ENCODE data around the gene MCF2L. TPM values are rescaled to one million over a fixed set of nuclear protein-coding genes. Genes with fewer than 3 reads are reported as not detected.

Gene MCF2L
- total and polyA plus RNA-seq, 2 experiments from 2014 or later, result 4.8 to 25.6 TPM

DNA sequence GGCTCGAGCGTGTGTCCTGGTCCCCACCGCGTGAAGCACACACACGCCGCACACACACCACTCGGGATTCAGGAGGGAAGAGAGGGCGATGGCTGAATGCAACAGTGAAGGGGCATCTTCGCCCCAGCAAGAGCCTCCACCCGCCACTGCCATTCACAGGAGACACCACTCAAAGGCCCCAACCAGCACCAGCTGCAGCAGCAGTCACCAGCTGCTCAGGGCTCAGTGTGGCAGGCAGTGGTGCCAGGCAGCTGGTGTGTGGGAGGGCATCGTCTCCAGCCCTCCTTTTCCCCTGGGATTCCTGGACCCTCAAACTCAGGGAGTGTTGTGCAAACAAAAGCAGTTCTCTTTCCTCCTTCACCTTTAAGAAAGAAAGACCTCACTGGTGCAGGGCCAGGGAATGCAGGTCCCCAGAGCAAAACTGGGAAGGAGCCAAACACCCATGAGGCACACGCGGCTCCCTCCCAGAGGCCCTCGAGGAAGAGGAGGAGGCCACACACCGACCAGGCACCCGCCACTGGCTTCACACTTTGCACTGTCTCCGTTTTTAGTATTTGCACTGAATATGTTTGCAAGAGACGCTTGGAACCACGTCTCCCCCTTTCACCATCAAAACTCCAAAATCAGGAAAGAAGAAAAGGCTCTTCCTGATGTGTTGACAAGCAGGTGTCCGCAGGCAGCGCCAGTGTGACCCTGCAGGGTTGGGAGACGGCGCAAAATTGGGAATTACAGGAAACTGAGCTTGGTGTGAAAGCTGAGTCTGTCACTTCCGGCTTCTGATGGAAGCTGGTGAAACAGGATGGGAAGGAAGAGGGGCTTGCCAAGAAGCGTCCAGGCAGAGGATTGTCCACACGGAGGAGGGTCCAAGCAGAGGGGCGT, 110.1 kb downstream of the MCF2L start:
- peaks cover 10% of the 10 kb centered on the region for H3K27me3 Mint-ChIP-seq (ENCODE audit: insufficient read depth, low read depth, poor library complexity)
- no peak overlapping the region for H3K4me2 ChIP-seq
- ATAC-seq (no peak), DNase-seq (ENCODE audit: low spot score) (no peak)
- no peaks in the 10 kb centered on the region for H3K4me1 ChIP-seq (ENCODE audit: insufficient read depth)
- H2AFZ ChIP-seq, result no peak overlapping the region
- no peaks in the 10 kb centered on the region for H4K20me1 ChIP-seq (replicated peaks; ENCODE audit: insufficient read depth)
- H3K9me3 Mint-ChIP-seq, result no peaks in the 10 kb centered on the region
- peaks cover 5% of the 10 kb centered on the region; the same call in 2 of the 3 replicates for H3K36me3 Mint-ChIP-seq (ENCODE audit: low read depth)
- H3K4me3 Mint-ChIP-seq, result no peak overlapping the region
- H3K27me3 ChIP-seq (ENCODE audit: insufficient read depth), result no peaks in the 10 kb centered on the region
- H3K36me3 ChIP-seq (ENCODE audit: insufficient read depth), result no peaks in the 10 kb centered on the region
- TF ChIP-seq, protein P1, sequence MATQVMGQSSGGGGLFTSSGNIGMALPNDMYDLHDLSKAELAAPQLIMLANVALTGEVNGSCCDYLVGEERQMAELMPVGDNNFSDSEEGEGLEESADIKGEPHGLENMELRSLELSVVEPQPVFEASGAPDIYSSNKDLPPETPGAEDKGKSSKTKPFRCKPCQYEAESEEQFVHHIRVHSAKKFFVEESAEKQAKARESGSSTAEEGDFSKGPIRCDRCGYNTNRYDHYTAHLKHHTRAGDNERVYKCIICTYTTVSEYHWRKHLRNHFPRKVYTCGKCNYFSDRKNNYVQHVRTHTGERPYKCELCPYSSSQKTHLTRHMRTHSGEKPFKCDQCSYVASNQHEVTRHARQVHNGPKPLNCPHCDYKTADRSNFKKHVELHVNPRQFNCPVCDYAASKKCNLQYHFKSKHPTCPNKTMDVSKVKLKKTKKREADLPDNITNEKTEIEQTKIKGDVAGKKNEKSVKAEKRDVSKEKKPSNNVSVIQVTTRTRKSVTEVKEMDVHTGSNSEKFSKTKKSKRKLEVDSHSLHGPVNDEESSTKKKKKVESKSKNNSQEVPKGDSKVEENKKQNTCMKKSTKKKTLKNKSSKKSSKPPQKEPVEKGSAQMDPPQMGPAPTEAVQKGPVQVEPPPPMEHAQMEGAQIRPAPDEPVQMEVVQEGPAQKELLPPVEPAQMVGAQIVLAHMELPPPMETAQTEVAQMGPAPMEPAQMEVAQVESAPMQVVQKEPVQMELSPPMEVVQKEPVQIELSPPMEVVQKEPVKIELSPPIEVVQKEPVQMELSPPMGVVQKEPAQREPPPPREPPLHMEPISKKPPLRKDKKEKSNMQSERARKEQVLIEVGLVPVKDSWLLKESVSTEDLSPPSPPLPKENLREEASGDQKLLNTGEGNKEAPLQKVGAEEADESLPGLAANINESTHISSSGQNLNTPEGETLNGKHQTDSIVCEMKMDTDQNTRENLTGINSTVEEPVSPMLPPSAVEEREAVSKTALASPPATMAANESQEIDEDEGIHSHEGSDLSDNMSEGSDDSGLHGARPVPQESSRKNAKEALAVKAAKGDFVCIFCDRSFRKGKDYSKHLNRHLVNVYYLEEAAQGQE (IDR thresholded peaks at IDR 0.05; ENCODE audit: unreplicated experiment), result no peak
- TF ChIP-seq, protein P2, sequence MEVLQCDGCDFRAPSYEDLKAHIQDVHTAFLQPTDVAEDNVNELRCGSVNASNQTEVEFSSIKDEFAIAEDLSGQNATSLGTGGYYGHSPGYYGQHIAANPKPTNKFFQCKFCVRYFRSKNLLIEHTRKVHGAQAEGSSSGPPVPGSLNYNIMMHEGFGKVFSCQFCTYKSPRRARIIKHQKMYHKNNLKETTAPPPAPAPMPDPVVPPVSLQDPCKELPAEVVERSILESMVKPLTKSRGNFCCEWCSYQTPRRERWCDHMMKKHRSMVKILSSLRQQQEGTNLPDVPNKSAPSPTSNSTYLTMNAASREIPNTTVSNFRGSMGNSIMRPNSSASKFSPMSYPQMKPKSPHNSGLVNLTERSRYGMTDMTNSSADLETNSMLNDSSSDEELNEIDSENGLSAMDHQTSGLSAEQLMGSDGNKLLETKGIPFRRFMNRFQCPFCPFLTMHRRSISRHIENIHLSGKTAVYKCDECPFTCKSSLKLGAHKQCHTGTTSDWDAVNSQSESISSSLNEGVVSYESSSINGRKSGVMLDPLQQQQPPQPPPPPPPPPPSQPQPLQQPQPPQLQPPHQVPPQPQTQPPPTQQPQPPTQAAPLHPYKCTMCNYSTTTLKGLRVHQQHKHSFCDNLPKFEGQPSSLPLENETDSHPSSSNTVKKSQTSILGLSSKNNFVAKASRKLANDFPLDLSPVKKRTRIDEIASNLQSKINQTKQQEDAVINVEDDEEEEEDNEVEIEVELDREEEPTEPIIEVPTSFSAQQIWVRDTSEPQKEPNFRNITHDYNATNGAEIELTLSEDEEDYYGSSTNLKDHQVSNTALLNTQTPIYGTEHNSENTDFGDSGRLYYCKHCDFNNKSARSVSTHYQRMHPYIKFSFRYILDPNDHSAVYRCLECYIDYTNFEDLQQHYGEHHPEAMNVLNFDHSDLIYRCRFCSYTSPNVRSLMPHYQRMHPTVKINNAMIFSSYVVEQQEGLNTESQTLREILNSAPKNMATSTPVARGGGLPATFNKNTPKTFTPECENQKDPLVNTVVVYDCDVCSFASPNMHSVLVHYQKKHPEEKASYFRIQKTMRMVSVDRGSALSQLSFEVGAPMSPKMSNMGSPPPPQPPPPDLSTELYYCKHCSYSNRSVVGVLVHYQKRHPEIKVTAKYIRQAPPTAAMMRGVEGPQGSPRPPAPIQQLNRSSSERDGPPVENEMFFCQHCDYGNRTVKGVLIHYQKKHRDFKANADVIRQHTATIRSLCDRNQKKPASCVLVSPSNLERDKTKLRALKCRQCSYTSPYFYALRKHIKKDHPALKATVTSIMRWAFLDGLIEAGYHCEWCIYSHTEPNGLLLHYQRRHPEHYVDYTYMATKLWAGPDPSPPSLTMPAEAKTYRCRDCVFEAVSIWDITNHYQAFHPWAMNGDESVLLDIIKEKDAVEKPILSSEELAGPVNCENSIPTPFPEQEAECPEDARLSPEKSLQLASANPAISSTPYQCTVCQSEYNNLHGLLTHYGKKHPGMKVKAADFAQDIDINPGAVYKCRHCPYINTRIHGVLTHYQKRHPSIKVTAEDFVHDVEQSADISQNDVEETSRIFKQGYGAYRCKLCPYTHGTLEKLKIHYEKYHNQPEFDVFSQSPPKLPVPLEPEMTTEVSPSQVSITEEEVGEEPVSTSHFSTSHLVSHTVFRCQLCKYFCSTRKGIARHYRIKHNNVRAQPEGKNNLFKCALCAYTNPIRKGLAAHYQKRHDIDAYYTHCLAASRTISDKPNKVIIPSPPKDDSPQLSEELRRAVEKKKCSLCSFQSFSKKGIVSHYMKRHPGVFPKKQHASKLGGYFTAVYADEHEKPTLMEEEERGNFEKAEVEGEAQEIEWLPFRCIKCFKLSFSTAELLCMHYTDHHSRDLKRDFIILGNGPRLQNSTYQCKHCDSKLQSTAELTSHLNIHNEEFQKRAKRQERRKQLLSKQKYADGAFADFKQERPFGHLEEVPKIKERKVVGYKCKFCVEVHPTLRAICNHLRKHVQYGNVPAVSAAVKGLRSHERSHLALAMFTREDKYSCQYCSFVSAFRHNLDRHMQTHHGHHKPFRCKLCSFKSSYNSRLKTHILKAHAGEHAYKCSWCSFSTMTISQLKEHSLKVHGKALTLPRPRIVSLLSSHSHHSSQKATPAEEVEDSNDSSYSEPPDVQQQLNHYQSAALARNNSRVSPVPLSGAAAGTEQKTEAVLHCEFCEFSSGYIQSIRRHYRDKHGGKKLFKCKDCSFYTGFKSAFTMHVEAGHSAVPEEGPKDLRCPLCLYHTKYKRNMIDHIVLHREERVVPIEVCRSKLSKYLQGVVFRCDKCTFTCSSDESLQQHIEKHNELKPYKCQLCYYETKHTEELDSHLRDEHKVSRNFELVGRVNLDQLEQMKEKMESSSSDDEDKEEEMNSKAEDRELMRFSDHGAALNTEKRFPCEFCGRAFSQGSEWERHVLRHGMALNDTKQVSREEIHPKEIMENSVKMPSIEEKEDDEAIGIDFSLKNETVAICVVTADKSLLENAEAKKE (CRISPR knock-in tag; IDR thresholded peaks at IDR 0.05), result no peak
- TF ChIP-seq STAT1 (IDR thresholded peaks at IDR 0.05; ENCODE audit: unreplicated experiment) (no peak), EZH2phosphoT487 (IDR thresholded peaks at IDR 0.05; ENCODE audit: unreplicated experiment) (no peak), POLR2AphosphoS5 (IDR thresholded peaks at IDR 0.05; ENCODE audit: low read depth) (no peak), ZNF114 (CRISPR knock-in tag; IDR thresholded peaks at IDR 0.05) (no peak), NANOG (IDR thresholded peaks at IDR 0.05; ENCODE audit: borderline replicate concordance) (no peak), CREB1 (CRISPR knock-in tag; IDR thresholded peaks at IDR 0.05; ENCODE audit: low read depth) (no peak), ZNF331 (CRISPR knock-in tag; IDR thresholded peaks at IDR 0.05; ENCODE audit: low read depth) (no peak), JUNB (IDR thresholded peaks at IDR 0.05; ENCODE audit: unreplicated experiment) (no peak)
- TF ChIP-seq, protein P3, sequence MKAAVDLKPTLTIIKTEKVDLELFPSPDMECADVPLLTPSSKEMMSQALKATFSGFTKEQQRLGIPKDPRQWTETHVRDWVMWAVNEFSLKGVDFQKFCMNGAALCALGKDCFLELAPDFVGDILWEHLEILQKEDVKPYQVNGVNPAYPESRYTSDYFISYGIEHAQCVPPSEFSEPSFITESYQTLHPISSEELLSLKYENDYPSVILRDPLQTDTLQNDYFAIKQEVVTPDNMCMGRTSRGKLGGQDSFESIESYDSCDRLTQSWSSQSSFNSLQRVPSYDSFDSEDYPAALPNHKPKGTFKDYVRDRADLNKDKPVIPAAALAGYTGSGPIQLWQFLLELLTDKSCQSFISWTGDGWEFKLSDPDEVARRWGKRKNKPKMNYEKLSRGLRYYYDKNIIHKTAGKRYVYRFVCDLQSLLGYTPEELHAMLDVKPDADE (IDR thresholded peaks at IDR 0.05), result no peak
- TF ChIP-seq, protein P4, sequence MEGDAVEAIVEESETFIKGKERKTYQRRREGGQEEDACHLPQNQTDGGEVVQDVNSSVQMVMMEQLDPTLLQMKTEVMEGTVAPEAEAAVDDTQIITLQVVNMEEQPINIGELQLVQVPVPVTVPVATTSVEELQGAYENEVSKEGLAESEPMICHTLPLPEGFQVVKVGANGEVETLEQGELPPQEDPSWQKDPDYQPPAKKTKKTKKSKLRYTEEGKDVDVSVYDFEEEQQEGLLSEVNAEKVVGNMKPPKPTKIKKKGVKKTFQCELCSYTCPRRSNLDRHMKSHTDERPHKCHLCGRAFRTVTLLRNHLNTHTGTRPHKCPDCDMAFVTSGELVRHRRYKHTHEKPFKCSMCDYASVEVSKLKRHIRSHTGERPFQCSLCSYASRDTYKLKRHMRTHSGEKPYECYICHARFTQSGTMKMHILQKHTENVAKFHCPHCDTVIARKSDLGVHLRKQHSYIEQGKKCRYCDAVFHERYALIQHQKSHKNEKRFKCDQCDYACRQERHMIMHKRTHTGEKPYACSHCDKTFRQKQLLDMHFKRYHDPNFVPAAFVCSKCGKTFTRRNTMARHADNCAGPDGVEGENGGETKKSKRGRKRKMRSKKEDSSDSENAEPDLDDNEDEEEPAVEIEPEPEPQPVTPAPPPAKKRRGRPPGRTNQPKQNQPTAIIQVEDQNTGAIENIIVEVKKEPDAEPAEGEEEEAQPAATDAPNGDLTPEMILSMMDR (conservative IDR thresholded peaks at IDR 0.05; ENCODE audit: low read depth in 2 of 2), result no peak
- no peak overlapping the region for H3K27ac ChIP-seq (ENCODE audit: low read depth)
- no peaks in the 10 kb centered on the region; the same call in 2 of the 3 replicates for H3K4me1 Mint-ChIP-seq
- H3K79me2 ChIP-seq (replicated peaks; ENCODE audit: insufficient read depth), result no peaks in the 10 kb centered on the region
- no peaks in the 10 kb centered on the region for H3F3A ChIP-seq (replicated peaks; ENCODE audit: low read depth)
- H3K9me2 ChIP-seq (ENCODE audit: insufficient read depth), result no peaks in the 10 kb centered on the region
- no peak overlapping the region for H3K4me3 ChIP-seq
- H3K27ac Mint-ChIP-seq, result no peak overlapping the region
